GM12891 (cell line): ENCODE results near the gene CYFIP1. TPM values are rescaled to one million over a fixed set of nuclear protein-coding genes. Genes with fewer than 3 reads are reported as not detected.
A peak's percentile ranks its signal among the peaks of the same experiment; 100 is the strongest.
"Not testable (repeated sequence)": the region's sequence is repeated elsewhere in the genome, so short reads cannot be mapped to it uniquely, and the experiment has no call there.

Experiments used
- DNase-seq: peaks from one replicate; pipeline ENCODE4 v3.0.0; 2011; ENCODE audit warnings: low spot score; ENCODE audit not compliant: insufficient read length
- FAIRE-seq: peaks from 2 replicates; lab custom pipeline; 2011; peaks lifted over from hg19 to GRCh38; lab: Jason Lieb, UNC
- PAX5 ChIP-seq: IDR thresholded peaks from 2 replicates; pipeline ENCODE4 v1.6.1; 2011; ENCODE audit warnings: low read length, moderate library complexity, mild to moderate bottlenecking; ENCODE audit not compliant: insufficient read depth, severe bottlenecking
- POLR2A ChIP-seq: IDR thresholded peaks from 2 replicates; pipeline ENCODE4 v1.6.1; 2011; ENCODE audit warnings: low read depth, low read length, control low read depth
- POLR2AphosphoS5 ChIP-seq: IDR thresholded peaks from 2 replicates; pipeline ENCODE4 v1.6.1; 2011; ENCODE audit warnings: low read depth, low read length, control low read depth
- POU2F2 ChIP-seq: IDR thresholded peaks from 2 replicates; pipeline ENCODE4 v1.6.1; 2011; ENCODE audit warnings: low read depth, mild to moderate bottlenecking, control low read depth, low read length, moderate library complexity
- SPI1 ChIP-seq: IDR thresholded peaks from 2 replicates; pipeline ENCODE4 v1.6.1; 2011; ENCODE audit warnings: low read depth, low read length, control low read depth
- TAF1 ChIP-seq: IDR thresholded peaks from 2 replicates; pipeline ENCODE4 v1.6.1; 2011; ENCODE audit warnings: low read depth, low read length, control low read depth
- polyA plus RNA-seq: library from polyadenylated mRNA; unstranded; fragments of >200 nt; gene quantifications from one replicate; pipeline ENCODE4 v1.2.1, GENCODE V29; 2012; ENCODE audit warnings: low read depth, missing spikeins, inconsistent platforms; ENCODE audit not compliant: missing spikeins

The CYFIP1 gene
- polyA plus RNA-seq = 34.1 TPM

DNA sequence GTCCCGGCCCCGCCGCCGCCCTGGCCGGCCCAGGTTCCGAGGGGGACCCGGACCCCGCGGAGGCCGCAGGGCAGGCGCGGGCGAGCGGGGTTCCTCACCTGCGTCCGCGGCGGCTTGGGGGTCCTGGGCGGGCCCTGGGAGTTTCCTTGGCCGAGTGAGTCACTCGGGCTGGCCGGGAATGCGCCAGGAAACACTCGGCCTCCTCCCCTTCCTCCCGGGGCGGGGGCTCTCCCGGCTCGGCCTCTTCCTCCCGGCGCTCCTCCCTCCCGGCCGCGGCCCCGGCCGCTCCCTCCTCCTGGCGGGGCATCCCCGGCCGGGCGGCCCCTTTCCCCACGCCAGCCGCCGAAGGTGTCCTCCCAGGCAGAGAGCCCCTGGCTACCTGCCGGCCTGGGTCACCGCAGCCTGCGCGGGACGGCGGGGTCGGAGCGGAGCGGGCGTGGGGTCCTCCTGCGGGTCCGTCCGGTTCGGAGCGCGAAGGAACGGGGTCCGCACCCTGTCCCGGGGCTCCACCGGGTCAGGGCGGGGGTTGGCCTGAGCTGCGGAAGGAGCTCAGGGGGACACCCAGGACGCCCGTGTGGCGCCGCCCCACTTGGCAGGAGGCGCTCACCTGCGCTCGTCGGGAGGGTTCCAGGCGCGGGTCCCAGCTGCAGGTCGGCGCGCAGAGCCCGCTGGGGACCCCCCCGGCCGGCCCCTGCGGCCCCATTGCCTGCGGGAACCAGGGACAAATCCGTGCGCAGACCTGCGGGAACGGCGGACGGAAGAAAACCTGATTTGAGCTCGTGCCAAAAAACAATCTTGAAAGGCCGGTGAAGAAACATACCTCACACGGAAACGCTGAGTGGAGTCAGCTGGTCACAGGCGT, at the start of gene CYFIP1:
TSS of gene CYFIP1 (minus strand) at position 180 of the 862 bp plus-strand sequence. CDS start 33,083 bp downstream, outside the sequence.
- peak; percentile 70 for DNase-seq
- no peak for FAIRE-seq
- TF ChIP-seq PAX5 (no peak), SPI1 (no peak), POLR2AphosphoS5 (no peak), TAF1 (no peak), POLR2A (no peak), POU2F2 (no peak)

- FAIRE-seq = no peak
- no peak for TF ChIP-seq POLR2AphosphoS5
- TF ChIP-seq POU2F2 = no peak
- no peak for TF ChIP-seq TAF1
- TF ChIP-seq POLR2A = no peak
- TF ChIP-seq SPI1 = no peak
- TF ChIP-seq PAX5 = no peak
- DNase-seq = no peak
These were observed 46.0 kb upstream of the CYFIP1 start for GRCh38 chr15:23026218-23026617.

DNA sequence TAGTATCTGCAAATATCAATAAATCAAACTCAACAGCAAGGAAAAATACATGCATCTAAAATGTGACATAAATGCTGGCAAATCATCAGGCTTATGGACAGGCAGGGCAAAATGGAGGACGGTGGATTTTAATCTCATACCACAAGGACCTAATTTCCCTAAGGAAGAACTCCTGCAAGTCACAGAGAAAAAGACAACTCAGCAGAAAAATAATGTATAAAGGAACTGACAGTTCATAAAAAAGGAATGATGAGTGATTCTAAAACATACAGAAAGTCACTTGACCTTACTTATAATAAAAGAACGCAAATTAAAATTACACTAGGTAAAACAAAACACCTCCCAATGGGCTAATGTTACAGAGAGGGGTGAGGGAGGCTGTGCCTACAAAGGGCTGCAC, 42.0 kb upstream of the CYFIP1 start:
- TF ChIP-seq SPI1 (no peak), POU2F2 (no peak), POLR2AphosphoS5 (no peak), TAF1 (no peak), POLR2A (no peak), PAX5 (no peak)
- FAIRE-seq (no peak), DNase-seq (no peak)

DNA sequence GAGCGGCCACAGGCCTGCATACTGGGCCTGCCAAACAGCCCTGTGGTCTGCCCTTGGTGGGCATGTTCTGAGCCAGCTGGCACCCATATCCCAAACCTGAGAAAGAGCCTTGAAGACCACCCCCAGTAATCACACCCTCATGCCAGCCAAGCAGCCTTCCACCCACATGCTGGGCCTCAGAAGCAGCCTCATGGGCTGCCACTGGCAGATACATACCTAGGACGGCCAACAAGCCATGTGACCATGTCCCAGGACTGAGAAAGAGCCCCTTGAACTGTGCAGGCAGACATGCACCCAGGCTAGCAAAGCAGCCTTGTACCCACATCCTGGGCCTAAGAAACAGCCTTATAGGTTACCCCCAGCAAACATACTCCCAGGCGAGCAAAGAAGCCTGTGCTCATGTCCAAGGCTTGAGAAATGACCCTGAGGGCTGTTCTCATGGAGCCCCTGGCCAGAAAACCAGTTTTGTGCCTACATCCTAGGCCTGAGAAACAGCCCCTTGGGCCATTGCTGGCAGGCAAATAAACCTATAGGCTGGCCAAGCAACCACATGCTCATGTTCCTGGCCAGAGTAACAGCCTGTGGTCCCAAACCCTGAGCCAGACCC, 34.3 kb upstream of the CYFIP1 start:
- DNase-seq = no peak
- TF ChIP-seq POLR2AphosphoS5 (no peak), TAF1 (no peak), POLR2A (no peak)
- FAIRE-seq = no peak

- DNase-seq (no peak), FAIRE-seq (no peak)
- TF ChIP-seq PAX5 = no peak
- TF ChIP-seq SPI1 = no peak
- no peak for TF ChIP-seq POLR2A
- TF ChIP-seq POU2F2 = no peak
- no peak for TF ChIP-seq TAF1
- no peak for TF ChIP-seq POLR2AphosphoS5
These were observed 33.5 kb upstream of the CYFIP1 start for GRCh38 chr15:23013681-23014080.

DNA sequence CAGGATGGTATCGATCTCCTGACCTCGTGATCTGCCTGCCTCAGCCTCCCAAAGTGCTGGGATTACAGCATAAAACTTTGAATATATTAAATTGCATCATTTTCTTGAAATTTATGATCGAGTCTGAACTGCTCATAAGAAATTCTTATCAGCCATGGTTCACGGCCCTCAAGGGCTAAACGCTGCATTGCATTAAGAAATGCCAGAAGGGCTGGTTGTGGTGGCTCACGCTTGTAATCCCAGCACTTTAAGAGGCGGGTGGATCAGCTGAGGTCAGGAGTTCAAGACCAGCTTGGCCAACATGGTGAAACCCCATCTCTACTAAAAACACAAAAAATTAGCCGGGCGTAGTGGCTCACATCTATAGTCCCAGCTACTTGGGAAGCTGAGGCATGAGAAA, 32.4 kb upstream of the CYFIP1 start:
- not testable (repeated sequence) for DNase-seq, FAIRE-seq

DNA sequence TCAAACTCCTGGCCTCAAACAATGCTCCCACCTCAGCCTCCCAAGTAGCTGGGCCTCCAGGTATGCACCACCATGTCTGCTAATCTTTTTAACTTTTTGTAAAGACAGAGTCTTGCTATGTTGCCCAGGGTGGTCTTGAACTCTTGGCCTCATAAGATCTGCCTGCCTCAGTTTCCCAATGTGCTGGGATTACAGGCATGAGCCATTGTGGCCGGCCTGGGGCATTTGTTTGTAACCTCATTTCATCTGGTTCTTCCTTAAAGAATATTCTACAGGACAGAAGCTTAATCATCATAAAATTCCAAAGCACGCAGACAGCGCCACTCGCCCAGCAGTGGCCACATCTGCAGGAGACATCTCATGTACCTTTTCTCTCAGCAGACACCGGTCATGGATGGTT, 23.6 kb upstream of the CYFIP1 start:
- FAIRE-seq (no peak), DNase-seq (no peak)

GRCh38 chr15:23002920-23003319, 22.8 kb upstream of the CYFIP1 start:
- FAIRE-seq (no peak), DNase-seq (no peak)
- TF ChIP-seq POU2F2 (no peak), PAX5 (no peak), SPI1 (no peak), TAF1 (no peak), POLR2AphosphoS5 (no peak), POLR2A (no peak)

More for the DNA sequence above, 23.6 kb upstream of the CYFIP1 start:
- no peak for TF ChIP-seq POU2F2
- TF ChIP-seq POLR2A = no peak
- no peak for TF ChIP-seq POLR2AphosphoS5
- no peak for TF ChIP-seq SPI1
- no peak for TF ChIP-seq TAF1
- no peak for TF ChIP-seq PAX5

DNA sequence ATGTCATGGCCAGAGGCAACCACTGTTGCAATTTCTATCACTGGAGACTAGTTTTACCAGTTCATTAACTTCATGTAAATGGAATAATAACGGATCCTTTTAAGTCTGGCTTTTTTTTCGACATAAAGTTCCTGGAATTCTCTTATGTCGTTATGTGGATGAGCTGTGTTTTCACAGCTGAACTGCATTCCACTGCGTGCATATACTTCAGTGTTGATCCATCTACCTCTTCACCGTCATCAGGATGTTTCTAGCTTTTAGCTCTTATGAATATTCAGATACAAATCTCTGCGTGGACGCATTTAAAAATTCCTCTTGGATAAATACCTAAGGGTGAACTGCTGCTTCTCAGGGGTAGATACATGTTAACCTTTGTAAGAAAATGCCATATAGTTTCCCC, 15.6 kb upstream of the CYFIP1 start:
- FAIRE-seq = no peak
- TF ChIP-seq POLR2AphosphoS5 = no peak
- no peak for TF ChIP-seq POU2F2
- no peak for TF ChIP-seq TAF1
- TF ChIP-seq PAX5 = no peak
- no peak for TF ChIP-seq POLR2A
- no peak for TF ChIP-seq SPI1
- DNase-seq = no peak

GRCh38 chr15:22992024-22992326, 11.8 kb upstream of the CYFIP1 start:
- no peak for TF ChIP-seq PAX5
- no peak for TF ChIP-seq POLR2AphosphoS5
- no peak for TF ChIP-seq POU2F2
- FAIRE-seq (no peak), DNase-seq (no peak)
